ENCODE results near the gene TSPAN4. TPM values are rescaled to one million over a fixed set of nuclear protein-coding genes. Genes with fewer than 3 reads are reported as not detected.

TSPAN4 gene
- total and polyA plus RNA-seq, 9 of the 15 experiments (the other 6 are each of a cell fraction or from before 2014, with no cell fraction given): 0.07 to 31.0 (median 15.7) TPM

GRCh38 chr11:832529-833113, 10.0 kb upstream of the TSPAN4 start, which contains the start of gene CD151 (continued):
- TF ChIP-seq GTF2B (IDR thresholded peaks at IDR 0.05; ENCODE audit: extremely low read depth, insufficient read length): no peak
- no peak for TF ChIP-seq MYNN (IDR thresholded peaks at IDR 0.05)
- no peak for TF ChIP-seq MYNN (CRISPR knock-in tag; IDR thresholded peaks at IDR 0.05)
- peak; percentile 44; the same call in 1 of the 2 replicates for TF ChIP-seq NKRF (IDR thresholded peaks at IDR 0.05; ENCODE audit: borderline replicate concordance)
- peak; percentile 25; the same call in 1 of the 2 replicates for TF ChIP-seq ARID4B (CRISPR knock-in tag; IDR thresholded peaks at IDR 0.05)
- TF ChIP-seq PCBP1 (IDR thresholded peaks at IDR 0.05; ENCODE audit: low read depth, low read length, poor library complexity, severe bottlenecking): peak; percentile 24
- TF ChIP-seq TFAP4 (CRISPR knock-in tag; IDR thresholded peaks at IDR 0.05; ENCODE audit: borderline replicate concordance): peak; percentile 5; the same call in 1 of the 2 replicates
- no peak for TF ChIP-seq SP2 (IDR thresholded peaks at IDR 0.05; ENCODE audit: extremely low read depth, low read depth, low read length, poor library complexity, severe bottlenecking)
- TF ChIP-seq PHF21A (IDR thresholded peaks at IDR 0.05; ENCODE audit: borderline replicate concordance, low read depth): no peak
- peak; percentile 56 for TF ChIP-seq HNRNPL (IDR thresholded peaks at IDR 0.05; ENCODE audit: low read depth, low read length)
- peak; percentile 50; the same call in 1 of the 2 replicates for TF ChIP-seq SP1 (CRISPR knock-in tag; IDR thresholded peaks at IDR 0.05)
- TF ChIP-seq ZC3H4 (CRISPR knock-in tag; IDR thresholded peaks at IDR 0.05; ENCODE audit: borderline replicate concordance): no peak
- TF ChIP-seq ETV1 (tag; conservative IDR thresholded peaks at IDR 0.05; ENCODE audit: low read depth): no peak
- TF ChIP-seq POLR2A (conservative IDR thresholded peaks at IDR 0.05): peak; percentile 57
- no peak for TF ChIP-seq STAT5A (IDR thresholded peaks at IDR 0.05; ENCODE audit: borderline replicate concordance, low read length)
- TF ChIP-seq MCM5 (IDR thresholded peaks at IDR 0.05; ENCODE audit: low read depth): no peak
- TF ChIP-seq ZBTB43 (CRISPR knock-in tag; IDR thresholded peaks at IDR 0.05): no peak
- peak; percentile 58; the same call in 1 of the 2 replicates for TF ChIP-seq ZNF431 (CRISPR knock-in tag; IDR thresholded peaks at IDR 0.05)
- TF ChIP-seq ZNF146 (CRISPR knock-in tag; IDR thresholded peaks at IDR 0.05; ENCODE audit: unreplicated experiment): peak; percentile 2
- TF ChIP-seq EGR1 (conservative IDR thresholded peaks at IDR 0.05): peak; percentile 93

Data from K562 (cell line).